Superior temporal gyrus (tissue), 1 donor: Measurements from ENCODE around the gene CDKAL1.

Experiments used
- DNase-seq: peaks from one replicate; pipeline ENCODE4 v3.0.0-alpha.2; 2016; ENCODE audit errors: extremely low spot score

Gene CDKAL1

GRCh38 chr6:20674664-20675063 lies 140.4 kb downstream of the CDKAL1 start:
- DNase-seq, result no peak

GRCh38 chr6:20678831-20679352 lies 144.6 kb downstream of the CDKAL1 start:
- no peak for DNase-seq

- DNase-seq, result no peak
Observed at GRCh38 chr6:20680697-20681165, 146.5 kb downstream of the CDKAL1 start.

GRCh38 chr6:20681243-20681684 lies 147.0 kb downstream of the CDKAL1 start:
- DNase-seq, result no peak

- no peak for DNase-seq
Observed at GRCh38 chr6:20684474-20684873, 150.2 kb downstream of the CDKAL1 start.

- no peak for DNase-seq
Observed at GRCh38 chr6:20686142-20686541, 151.9 kb downstream of the CDKAL1 start.

GRCh38 chr6:20687494-20687893 lies 153.2 kb downstream of the CDKAL1 start:
- no peak for DNase-seq

GRCh38 chr6:20688710-20689500 lies 154.6 kb downstream of the CDKAL1 start:
- no peak for DNase-seq

GRCh38 chr6:20691185-20691584 lies 156.9 kb downstream of the CDKAL1 start:
- no peak for DNase-seq

GRCh38 chr6:20692023-20692422 lies 157.8 kb downstream of the CDKAL1 start:
- no peak for DNase-seq

GRCh38 chr6:20693466-20694063 lies 159.3 kb downstream of the CDKAL1 start:
- no peak for DNase-seq

- no peak for DNase-seq
Observed at GRCh38 chr6:20696676-20697075, 162.4 kb downstream of the CDKAL1 start.

- no peak for DNase-seq
Observed at GRCh38 chr6:20698675-20699074, 164.4 kb downstream of the CDKAL1 start.

GRCh38 chr6:20699402-20699801 lies 165.1 kb downstream of the CDKAL1 start:
- no peak for DNase-seq

- DNase-seq, result no peak
Observed at GRCh38 chr6:20700375-20700774, 166.1 kb downstream of the CDKAL1 start.

GRCh38 chr6:20702366-20702765 lies 168.1 kb downstream of the CDKAL1 start:
- no peak for DNase-seq

GRCh38 chr6:20703049-20703448 lies 168.8 kb downstream of the CDKAL1 start:
- DNase-seq, result no peak

GRCh38 chr6:20704325-20705025 lies 170.2 kb downstream of the CDKAL1 start:
- DNase-seq, result no peak

GRCh38 chr6:20705741-20706140 lies 171.5 kb downstream of the CDKAL1 start:
- no peak for DNase-seq

- DNase-seq, result no peak
Observed at GRCh38 chr6:20706238-20706938, 172.1 kb downstream of the CDKAL1 start.

GRCh38 chr6:20706939-20707485 lies 172.8 kb downstream of the CDKAL1 start:
- DNase-seq, result no peak
